NCI-H146 (cell line): ENCODE measurements around the gene IRGM.

Experiments used
- DNase-seq: peaks from one replicate; lab custom pipeline; 2025; lab: John Stamatoyannopoulos, UW

IRGM gene

GRCh38 chr5:150895431-150896428 lies 49.4 kb downstream of the IRGM start:
- DNase-seq, result no peak
